ENCODE results near the gene CACNB4. TPM values are rescaled to one million over a fixed set of nuclear protein-coding genes. Genes with fewer than 3 reads are reported as not detected.
A peak's percentile ranks its signal among the peaks of the same experiment; 100 is the strongest.
"Not testable (repeated sequence)": the region's sequence is repeated elsewhere in the genome, so short reads cannot be mapped to it uniquely, and the experiment has no call there.

Gene CACNB4
- total RNA-seq, 1 donor from 2014 or later: 0.82 TPM

DNA sequence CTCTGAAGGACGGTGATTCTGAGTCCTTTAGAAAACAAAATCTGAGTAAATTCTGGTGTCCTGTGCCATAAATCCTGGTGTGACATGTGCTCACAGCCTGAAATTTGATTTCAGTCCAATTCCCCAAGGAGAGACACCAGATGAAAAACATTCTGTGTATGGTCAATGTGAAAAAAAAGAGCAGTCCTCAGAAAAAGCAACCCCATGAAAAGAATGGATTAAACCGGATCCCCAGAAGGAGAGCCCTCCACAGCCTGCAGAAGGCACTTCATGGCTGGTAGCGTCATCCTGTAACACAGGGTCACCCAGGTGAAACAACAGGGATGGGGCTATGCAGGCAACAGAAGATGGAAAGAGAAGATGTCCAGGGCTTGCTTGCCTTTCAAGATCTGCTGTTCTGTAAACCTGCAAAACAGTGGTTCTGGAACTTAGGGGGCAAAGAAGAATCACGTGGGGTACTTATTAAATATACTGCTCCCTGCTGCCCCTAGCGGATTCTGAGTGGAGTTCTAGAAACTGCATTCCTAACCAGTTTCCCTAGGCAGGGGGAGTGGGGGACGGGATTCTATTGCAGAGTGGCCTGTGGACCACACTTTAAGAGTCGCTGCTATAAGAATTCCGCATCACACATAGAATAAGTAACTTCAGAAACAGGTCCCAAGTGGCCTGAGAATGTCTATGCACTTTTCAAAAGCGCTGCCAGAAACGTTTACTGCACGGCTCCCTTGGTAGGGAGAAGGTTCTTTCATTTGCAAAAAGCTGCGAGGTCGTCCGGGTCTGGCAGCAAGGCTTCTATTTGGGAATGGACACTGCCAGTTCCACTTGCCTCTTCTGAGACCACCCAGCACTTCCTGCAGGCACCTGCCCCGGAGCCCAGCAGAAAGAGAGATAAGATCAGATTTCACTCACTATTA, 151.7 kb downstream of the CACNB4 start:
- no peak for DNase-seq (ENCODE audit: extremely low read depth, low read depth, low spot score)

DNA sequence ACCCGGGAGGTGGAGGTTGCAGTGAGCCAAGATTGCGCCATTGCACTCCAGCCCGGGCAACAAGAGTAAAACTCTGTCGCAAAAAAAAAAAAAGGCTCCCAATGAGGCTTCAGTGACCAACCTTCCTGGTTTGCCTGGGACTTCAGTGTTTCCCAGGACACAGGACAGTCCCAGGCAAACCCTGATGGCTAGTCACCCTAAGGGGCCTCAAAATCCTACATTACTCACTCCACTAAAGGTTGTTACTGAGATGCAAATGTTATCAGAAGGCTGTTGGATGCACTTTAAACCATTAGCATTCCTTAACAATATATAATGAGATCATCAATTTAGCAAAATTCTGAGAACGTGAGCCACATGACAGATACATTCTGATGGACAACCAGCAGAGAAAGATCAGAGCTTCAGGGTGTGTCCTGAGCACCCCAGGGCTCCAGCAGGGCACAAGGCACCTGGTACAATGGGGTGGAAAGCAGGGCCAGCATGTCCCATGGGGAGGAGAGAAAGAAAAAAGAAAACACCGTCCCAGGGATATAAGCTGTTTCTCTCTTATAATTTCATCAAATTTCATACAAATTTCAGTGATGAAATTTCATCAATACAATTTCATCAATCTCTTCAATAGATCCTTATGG, 152.5 kb downstream of the CACNB4 start:
- DNase-seq (ENCODE audit: extremely low read depth, low read depth, low spot score): no peak

- no peak for DNase-seq (ENCODE audit: extremely low read depth, low read depth, low spot score)
These were observed 153.2 kb downstream of the CACNB4 start for GRCh38 chr2:151945602-151946001.

GRCh38 chr2:151945186-151945585, 153.7 kb downstream of the CACNB4 start:
- DNase-seq (ENCODE audit: extremely low read depth, low read depth, low spot score): no peak

- no peak for DNase-seq (ENCODE audit: extremely low read depth, low read depth, low spot score)
These were observed 155.4 kb downstream of the CACNB4 start for GRCh38 chr2:151943461-151943860.

DNA sequence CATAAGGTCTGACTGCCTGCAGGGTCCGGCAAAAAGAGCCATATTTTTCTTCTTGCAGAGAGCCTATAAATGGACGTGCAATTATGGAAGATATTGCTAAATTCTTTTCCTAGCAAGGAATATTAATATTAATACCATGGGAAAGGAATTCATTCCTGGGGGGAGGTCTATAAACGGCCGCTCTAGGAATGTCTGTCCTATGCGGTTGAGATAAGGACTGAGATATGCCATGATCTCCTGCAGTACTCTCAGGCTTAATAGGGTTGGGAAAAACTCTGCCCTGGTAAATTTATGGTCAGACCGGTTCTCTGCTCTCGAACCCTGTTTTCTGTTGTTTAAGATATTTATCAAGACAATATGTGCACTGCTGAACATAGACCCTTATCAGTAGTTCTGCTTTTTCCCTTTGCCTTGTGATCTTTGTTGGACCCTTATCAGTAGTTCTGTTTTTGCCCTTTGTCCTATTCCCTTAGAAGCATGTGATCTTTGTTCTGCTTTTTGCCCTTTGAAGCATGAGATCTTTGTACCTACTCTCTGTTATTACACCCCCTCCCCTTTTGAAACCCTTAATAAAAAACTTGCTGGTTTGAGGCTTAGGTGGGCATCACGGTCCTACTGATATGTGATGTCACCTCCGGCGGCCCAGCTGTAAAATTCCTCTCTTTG, 156.2 kb downstream of the CACNB4 start:
- not testable (repeated sequence) for DNase-seq (ENCODE audit: extremely low read depth, low read depth, low spot score)

GRCh38 chr2:151937966-151938365, 160.9 kb downstream of the CACNB4 start:
- no peak for DNase-seq (ENCODE audit: extremely low read depth, low read depth, low spot score)

- no peak for DNase-seq (ENCODE audit: extremely low read depth, low read depth, low spot score)
These were observed 162.2 kb downstream of the CACNB4 start for GRCh38 chr2:151936626-151937025.

- DNase-seq (ENCODE audit: extremely low read depth, low read depth, low spot score): no peak
These were observed 165.5 kb downstream of the CACNB4 start for GRCh38 chr2:151933266-151933804.

DNA sequence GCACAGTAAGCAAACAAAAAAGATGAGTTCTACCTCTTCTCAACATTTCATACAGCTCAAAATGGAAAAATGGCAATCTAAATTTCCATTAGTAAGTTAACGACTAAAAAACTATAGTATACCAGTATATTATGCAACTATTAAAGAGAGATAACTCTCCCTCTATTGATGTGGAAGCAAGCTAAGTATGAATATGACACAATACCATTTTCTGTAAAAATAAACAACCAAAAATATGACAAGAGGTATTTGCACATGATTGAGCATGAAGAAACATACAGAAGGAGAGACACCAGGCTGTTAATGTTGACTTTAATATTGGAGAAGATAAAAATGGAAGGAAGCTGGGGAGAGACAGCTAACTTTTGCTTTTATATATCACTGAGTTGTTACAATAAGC, 167.1 kb downstream of the CACNB4 start:
- DNase-seq (ENCODE audit: extremely low read depth, low read depth, low spot score): no peak

DNA sequence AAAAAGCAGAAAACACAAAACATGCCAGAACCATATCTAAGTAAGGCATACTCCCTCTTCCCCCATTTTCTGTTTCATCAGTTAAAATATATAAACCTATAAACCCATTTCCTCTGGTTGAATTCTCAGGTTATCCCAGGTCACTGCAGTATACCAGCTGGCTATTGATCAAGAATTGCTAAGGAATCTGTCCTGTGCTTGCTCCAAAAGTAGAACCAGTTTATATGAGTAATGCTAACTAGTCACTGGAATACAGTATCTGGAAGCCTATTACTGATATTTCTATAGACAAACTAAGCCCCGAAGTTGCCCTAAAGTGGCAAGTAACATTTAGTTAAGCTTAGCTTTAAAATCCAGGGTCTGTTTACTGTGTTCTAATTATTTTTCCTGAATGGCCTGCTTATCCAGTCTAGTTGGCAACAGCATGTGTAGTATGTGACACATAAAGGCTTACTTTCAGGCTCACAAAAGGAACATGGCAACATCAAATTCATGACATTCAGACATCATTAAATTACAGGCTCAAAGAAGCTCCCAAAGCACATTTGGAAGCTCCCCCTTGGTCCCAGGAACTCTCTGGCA, 167.7 kb downstream of the CACNB4 start:
- no peak for DNase-seq (ENCODE audit: extremely low read depth, low read depth, low spot score)

- DNase-seq (ENCODE audit: extremely low read depth, low read depth, low spot score): no peak
These were observed 168.8 kb downstream of the CACNB4 start for GRCh38 chr2:151930042-151930441.

DNA sequence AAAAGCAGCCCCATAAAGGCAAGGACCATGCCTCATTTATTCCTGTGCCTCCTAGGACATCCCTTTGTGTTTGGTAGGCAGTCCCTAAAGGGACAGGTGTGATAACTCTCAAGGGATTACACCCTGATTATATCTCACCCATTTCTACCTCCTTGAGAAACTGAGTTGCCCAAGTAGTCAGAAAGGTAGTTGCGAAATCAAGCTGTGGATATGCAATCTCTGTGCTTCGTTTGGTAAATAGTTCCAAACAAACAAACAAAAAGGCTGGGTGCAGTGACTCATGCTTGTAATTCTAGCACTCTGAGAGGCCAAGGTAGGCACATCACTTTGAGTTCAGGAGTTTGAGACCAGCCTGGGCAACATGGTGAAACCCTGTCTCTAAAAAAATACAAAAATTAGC, 170.5 kb downstream of the CACNB4 start:
- DNase-seq (ENCODE audit: extremely low read depth, low read depth, low spot score): no peak

DNA sequence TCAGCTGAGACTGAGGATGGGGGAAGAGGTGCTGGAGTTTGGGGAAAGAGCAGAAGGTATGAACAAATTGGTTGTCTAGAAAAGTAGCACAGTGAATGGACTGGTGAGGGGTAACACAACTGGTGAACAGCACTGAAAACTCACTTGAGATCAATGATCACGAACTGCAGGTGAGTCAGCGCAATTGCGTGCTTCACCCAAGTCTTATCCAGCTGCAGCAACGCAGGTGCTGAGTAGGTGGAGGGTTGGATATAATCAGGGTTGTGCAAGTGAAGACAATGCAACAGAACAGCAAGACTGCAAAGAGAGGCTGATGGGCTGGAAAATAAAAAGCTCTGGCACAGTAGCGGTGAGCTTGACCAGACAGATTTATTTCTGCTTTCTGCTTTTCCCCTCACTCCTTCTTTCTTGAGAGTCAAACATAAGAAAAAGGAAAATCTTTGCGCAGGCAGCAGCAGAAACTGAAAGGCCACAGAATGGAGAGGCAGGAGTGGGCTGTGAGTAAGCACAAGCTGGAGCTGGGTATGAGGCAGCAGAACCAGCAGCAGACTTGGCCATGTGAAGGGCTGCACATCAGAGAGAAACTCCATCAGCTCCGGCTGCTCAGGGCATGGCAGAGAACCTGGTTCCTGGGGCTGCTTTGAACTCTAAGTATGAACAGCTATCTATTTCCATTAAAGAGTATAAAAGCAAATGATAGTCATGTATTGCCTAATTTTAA, 171.2 kb downstream of the CACNB4 start:
- DNase-seq (ENCODE audit: extremely low read depth, low read depth, low spot score): no peak

DNA sequence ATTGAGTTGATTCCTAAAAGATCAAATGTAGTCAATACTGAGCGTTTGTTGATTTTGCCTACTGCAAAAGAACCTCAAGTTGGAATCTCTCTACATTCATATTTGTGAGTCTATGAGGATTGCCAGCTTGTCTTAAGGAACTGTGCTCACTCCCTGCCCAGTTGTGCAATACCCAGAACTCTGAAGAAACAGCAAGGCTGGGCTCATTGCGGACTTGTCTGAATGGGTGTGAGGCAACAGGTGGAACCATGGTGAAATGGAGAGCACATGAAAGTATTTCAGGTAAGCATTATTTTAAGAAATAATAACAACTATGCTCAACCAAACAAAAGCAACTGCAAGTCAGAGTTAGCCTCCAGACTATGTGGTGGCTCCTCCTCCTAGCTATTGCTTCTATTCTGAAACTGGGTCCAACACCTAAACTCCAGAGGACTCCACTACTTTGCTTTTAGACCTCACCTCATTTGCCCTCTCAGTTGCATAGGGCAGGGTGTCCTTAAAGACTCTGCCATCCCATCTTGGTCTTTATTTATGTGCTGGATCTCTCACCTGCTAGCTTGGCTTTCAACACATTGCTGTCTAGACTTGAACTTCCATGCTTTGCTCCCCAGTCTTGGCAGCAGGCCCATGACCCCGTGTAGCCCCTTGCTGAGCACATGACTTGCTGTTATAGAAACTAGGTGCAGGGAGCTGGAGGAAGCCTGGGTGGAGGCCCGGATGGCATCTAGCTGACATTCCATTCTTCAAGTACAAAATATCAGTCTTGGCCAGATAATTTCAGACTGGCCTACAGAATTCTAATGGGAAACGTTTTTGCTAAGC, 175.8 kb downstream of the CACNB4 start:
- DNase-seq (ENCODE audit: extremely low read depth, low read depth, low spot score): peak; percentile 82

- no peak for DNase-seq (ENCODE audit: extremely low read depth, low read depth, low spot score)
These were observed 179.1 kb downstream of the CACNB4 start for GRCh38 chr2:151919786-151920185.

- no peak for DNase-seq (ENCODE audit: extremely low read depth, low read depth, low spot score)
These were observed 180.5 kb downstream of the CACNB4 start for GRCh38 chr2:151918308-151918707.

DNA sequence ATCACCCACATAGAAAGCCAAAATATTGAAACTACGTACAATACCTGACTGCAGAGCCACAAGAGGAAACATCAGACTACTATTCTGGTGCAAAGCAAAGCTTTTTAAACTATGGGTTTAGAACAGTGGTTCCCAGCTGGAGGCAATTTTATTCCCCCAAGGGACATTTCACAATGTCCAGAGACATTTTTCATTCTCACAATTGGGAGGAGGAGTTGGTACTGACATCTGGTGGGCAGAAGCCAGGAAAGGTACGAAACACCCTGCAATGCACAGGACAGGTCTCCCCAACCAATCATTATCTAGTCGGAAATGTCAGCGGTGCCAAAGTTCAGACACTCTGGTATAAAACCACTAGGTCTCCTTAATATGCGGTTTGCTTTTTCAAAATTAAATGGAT, 182.2 kb downstream of the CACNB4 start:
- no peak for DNase-seq (ENCODE audit: extremely low read depth, low read depth, low spot score)

DNA sequence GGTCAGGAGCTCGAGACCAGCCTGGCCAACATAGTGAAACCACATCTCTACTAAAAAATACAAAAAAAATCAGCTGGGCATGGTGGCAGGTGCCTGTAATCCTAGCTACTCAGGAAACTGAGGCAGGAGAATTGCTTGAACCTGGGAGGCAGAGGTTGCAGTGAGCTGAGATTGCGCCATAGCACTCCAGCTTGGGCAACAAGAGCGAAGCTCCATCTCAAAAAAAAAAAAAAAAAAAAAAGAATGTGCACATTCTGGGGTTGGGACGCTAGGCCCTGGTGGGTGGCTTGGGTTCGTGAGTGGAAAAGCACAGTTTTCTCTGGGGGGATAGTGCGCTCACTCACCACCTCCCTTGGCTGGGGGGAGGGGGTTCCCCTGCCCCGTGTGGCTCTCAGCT, 183.2 kb downstream of the CACNB4 start:
- DNase-seq (ENCODE audit: extremely low read depth, low read depth, low spot score): not testable (repeated sequence)

All from glomerular endothelial cell (primary cell).